ENCODE results near the gene PARP15.

The PARP15 gene

DNA sequence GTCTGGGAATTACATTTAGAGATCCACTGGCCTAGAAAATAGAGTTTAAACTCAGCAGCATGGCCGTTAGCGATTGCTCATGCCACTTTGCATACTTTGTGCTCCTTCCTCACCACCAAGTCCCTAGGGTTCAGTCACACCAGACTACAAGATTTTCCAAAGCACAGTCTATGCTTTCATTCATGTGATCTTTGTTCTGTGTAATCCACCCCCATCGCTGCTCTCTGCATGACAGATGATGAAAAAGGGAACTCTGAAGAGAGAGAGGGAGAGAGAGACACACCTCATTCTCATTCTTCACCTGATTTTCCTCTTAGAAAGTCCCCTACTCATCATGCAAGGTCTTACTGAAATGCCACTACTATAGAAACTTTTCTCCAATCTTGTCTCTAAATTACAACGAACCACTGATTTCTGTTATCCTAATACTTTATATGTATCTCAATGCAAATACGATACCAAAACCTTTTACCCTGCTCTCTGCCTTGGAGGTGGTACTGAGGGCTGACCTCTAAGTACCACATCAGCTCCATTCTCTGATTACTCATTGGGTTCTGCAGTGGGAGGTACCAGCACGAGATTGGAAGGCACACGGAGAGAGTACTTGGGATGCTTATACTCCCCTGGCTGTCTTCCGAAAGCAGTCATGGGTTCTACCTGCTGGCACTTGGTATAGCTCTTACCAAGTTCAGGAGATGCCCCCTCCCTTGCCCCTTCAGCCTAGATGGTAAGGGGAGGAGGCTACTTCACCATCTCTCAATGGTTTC is 1.1 kb upstream of the PARP15 start:
- DNase-seq = no peak

GRCh38 chr3:122578069-122578740 is 755 bp downstream of the PARP15 start:
- no peak for DNase-seq

DNA sequence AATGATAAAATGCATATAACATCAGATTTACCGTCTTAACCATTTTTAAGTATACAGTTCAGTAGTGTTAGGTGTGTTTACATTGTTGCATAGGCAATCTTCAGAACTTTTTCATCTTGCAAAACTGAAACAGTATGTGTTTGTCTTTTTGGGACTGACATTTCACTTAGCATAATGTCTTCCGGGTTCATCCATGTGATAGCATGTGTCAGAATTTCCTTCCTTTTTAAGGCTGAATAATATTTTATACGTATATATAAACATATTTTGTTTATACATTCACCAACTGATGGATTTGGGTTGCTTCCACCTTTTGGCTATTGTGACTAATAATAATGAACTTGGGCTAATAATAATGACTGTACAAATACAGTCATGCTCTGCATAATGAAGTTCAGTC is 3.0 kb downstream of the PARP15 start:
- no peak for DNase-seq

DNA sequence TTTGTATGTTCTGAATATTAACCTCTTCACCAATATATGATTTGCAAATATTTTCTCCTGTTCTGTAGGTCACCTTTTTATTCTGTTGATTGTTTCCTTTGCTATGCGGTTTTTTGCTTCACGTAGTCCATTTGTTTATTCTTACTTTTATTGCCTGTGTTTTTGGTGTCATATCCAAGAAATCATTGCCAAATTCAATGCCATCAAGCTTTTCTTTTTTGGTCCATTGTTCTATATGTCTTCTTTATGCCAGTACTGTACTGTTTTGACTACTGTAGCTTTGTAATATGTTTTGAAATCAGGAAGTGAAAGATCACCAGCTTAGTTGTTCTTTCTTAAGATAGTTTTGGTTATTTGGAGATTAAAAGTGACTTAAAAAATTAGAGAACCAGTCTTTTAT is 4.2 kb downstream of the PARP15 start:
- DNase-seq = no peak

DNA sequence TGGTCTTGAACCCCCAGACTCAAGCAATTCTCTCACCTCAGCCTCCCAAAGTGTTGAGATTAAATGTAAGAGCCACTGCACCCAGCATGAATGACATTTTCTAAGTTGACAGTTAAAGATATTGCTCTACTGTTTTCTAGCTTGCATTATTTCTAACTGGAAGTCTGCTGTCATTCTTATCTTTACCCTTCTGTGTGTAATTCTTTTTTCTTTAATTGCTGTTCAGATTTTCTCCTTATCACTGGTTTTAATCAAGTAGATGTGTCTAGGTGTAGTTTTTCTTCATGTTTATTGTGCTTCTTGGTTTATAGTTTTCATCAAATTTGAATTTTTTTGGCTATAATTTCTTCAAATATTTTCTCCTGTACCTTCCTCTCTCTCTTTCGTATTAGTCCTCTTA is 4.9 kb downstream of the PARP15 start:
- DNase-seq = no peak

DNA sequence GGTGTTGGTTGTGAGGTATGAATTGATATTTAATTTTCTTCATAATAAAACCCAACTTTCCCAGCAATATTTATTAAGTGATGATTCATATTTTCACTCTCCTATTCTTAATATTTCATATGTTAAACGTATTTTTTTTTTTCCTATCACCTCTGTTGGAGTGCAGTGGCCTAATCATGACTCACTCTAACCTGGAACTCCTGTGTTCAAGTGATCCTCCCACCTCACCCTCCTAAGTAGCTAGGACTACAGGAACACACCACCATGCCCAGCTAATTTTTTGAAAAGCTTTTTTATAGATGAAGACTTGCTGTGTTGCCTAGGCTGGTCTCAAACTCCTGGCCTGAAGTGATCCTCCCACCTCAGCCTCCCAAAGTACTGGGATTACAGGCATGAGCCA is 8.6 kb downstream of the PARP15 start:
- no peak for DNase-seq

GRCh38 chr3:122586773-122587485 is 9.5 kb downstream of the PARP15 start:
- no peak for DNase-seq

GRCh38 chr3:122587572-122587971 is 10.1 kb downstream of the PARP15 start:
- no peak for DNase-seq

DNA sequence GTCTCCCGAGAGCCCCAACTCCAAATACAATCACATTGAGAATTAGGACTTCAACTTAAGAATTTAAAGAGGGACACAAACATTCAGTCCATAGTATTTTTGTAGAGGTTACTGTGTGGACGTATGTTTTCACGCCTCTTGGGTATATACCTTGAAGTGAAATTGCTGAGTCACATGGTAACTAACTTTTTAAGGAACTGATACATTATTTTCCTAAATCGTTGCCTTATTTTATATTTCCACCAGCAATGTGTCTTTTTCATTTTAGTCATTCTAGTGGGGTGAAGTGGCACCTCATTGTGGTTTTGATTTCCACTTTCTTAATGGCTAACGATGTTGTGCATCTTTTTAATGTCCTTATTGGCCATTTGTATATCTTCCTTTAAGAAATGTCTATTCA is 11.8 kb downstream of the PARP15 start:
- DNase-seq = no peak

GRCh38 chr3:122590610-122591009 is 13.2 kb downstream of the PARP15 start:
- no peak for DNase-seq

DNA sequence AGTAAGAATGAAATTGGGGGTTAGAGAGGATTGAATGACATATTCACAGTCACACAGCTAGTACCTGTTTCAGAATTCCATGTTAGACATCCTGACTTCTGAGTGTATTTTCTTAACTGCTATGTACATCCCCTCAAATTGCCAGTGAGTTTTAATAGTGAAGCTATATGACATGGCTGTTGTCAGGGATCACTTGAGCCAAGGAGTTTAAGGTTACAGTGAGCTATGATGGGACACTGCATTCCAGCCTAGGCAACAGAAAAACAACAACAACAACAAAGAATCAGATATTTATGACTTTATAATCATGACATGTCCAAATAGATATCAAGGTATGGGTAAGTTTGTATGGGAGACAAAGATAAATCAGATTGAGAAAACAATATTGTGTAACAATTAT is 16.6 kb downstream of the PARP15 start:
- DNase-seq = no peak

GRCh38 chr3:122598151-122598550 is 20.7 kb downstream of the PARP15 start:
- DNase-seq = no peak

DNA sequence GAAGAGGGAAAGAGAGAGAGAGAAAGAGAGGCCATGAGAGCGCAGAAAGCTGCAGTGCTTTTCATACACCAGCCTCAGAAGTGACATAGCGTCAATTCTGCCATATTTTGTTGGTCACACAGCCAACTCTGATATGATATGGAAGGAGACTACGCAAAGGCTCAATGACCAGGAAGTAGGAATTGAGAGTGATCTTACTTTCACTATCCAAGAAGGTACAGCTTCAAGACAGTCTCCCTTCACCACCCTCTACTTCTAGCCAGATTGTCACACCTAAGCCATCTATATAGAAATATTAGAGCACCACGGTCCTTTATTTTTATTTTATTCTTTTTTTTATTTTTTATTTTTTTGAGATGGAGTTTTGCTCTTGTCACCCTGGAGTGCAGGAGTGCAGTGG is 21.1 kb downstream of the PARP15 start:
- no peak for DNase-seq

DNA sequence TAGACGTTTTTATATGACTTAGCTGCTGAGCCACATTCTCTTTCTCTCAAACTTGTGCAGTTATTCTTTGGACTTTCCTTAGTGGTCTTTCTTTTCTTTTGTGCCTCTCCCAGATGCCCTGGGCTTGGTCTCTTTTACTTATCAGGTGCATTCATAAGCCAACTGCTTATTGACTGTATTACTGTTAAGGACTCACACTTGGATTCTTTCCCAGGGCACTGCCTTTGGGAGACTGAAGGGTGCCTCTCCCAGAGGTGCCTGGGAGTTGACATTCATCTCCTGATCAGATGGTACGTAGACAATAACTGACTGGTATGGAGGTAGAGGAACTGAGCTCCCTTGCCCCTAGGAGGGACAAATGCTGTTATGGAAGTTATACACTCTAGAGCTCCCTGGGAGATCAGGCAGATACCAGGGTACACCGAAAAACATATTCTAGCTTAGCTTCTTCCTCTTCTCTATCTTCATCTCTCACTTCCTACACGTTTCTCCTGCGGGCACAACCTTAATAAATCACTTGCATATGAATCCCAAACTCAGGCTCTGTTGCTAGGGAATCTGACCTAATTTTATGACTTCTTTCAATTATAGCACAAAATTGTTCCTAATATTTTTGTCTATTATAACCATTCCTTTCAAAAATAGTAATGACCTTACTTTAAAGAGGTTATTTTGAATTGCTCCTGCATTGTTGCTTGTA is 24.7 kb downstream of the PARP15 start:
- no peak for DNase-seq

DNA sequence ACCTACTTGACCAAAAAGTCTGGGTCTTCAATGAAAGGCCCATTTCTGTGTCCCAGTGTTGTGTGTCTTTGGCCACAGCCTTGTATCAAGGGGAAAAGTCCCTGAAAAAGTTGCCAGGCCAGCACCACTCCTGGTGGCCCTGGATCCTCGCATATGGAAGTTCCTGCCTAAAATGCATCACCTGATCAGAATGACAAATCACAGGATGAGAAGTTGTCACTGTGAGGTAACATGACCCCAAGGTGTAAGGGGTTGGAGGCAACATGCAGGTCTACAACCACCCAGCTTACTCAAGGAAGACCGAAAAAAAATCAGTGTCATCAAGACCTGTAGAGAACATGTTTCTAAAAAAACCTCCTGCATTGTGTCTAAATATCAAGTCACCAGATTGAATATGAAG is 25.6 kb downstream of the PARP15 start:
- DNase-seq = no peak

DNA sequence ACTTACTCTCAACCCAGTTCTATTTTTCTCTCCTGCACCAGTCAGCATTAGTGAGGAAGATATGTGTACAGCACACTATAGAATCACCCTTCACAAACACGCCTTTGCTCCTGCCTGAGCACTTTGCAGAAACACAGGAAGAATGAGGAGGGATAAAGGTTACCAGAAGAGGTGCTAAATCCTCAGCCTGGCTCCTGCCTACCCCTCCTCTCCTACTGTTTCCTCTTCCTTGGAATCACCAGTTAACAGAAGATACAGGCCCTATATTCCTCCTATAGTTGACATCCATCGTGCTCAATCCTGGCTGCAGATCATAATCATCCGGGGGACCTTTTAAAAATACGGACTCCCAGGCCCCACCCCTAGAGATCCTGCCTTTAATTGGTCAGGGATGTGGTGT is 28.9 kb downstream of the PARP15 start:
- DNase-seq = no peak

DNA sequence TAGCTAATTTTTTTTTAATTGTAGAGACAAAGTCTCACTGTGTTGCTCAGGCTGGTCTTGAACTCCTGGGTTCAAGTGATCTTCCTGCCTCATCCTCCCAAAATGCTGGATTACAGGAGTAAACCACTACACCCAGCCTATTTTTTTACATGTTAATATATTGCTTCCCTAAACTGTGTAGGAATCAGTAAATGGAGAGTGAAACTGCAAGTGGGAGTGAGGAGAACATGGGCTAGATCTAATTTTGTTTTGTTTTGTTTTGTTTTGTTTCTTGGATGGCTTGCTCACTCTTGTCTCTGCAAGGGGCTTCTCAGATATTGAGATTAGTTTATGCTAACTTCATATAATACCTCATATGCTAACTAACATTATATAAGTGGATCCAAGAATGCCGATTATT is 31.5 kb downstream of the PARP15 start:
- DNase-seq = no peak

- DNase-seq = no peak
These were observed 32.5 kb downstream of the PARP15 start for GRCh38 chr3:122609798-122610559.

DNA sequence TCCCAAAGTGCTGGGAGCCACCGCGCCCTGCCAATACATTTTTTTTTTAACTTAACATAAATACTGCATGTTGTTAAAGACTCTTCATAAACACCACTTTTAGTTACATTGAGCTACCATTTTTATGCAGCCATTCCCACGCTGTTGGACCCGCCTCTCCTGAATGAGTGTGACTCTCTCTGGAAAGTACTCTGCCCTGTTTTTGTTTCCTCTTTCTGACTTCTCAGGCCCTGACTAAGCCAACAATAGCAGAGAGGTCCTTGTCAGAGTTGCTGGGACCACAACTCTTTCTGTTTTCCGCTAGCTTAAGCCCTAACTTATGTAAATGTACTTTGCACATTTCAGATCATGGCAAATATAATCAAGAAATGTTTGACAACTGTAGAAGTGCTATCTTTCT is 35.2 kb downstream of the PARP15 start:
- no peak for DNase-seq

GRCh38 chr3:122615303-122615702 is 37.9 kb downstream of the PARP15 start:
- no peak for DNase-seq

- DNase-seq = no peak
These were observed 41.2 kb downstream of the PARP15 start for GRCh38 chr3:122618614-122619013.

DNA sequence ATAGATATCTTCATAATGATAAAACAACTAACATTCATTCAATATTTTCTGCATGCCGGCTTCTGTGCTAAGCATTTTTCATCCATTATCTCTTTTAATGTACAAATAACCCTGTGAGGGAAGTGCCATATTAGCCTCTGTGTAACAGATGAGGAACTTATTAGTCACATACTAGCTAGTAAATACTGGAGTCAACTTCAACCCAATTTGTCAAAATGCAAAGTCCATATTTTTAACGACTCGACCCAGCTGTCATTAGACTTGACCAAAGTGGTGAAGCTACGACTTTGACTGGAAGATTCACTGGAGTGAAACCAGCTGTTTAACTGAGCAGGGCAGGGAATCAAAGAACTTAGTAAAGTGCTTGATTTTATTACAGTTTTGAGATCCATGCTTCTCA is 41.6 kb downstream of the PARP15 start:
- DNase-seq = no peak

- no peak for DNase-seq
These were observed 42.9 kb downstream of the PARP15 start for GRCh38 chr3:122620399-122620798.

Measured in GOT3 (cell line).